Measurements from ENCODE around the gene PRKCZ. TPM values are rescaled to one million over a fixed set of nuclear protein-coding genes. Genes with fewer than 3 reads are reported as not detected.

The PRKCZ gene
- total and polyA plus RNA-seq, 9 of the 15 experiments (the other 6 are each of a cell fraction or from before 2014, with no cell fraction given), result 0.07 to 3.1 (median 1.3) TPM

GRCh38 chr1:2095981-2096736 lies 45.9 kb downstream of the PRKCZ start:
- FAIRE-seq, result no peak
- Histone ChIP-seq H3K4me3 (no peak overlapping the region), H3K9me3 (replicated peaks; ENCODE audit: control insufficient read depth, insufficient read depth, low read depth, low read length) (no peaks in the 10 kb centered on the region; the same call in 1 of the 2 replicates), H3K79me2 (ENCODE audit: control insufficient read depth, insufficient read depth, low read length) (no peaks in the 10 kb centered on the region), H3K36me3 (ENCODE audit: control insufficient read depth, insufficient read depth, low read length) (no peaks in the 10 kb centered on the region), H3K4me1 (replicated peaks in 1 of 2; ENCODE audit: control insufficient read depth in 2 of 2, insufficient read depth in 2 of 2, low read length in 2 of 2) (peaks cover 0 to 33% of the 10 kb centered on the region in 2 experiments; a peak in 1 of 5 replicates), H3K9ac (ENCODE audit: insufficient read depth in 1 of 2, low read depth in 2 of 2, low read length in 2 of 2) (no peak overlapping the region), H3K27me3 (ENCODE audit: control insufficient read depth in 2 of 2, insufficient read depth in 2 of 2, low read length in 2 of 2) (peaks cover 32 to 80% of the 10 kb centered on the region in 2 experiments), H4K20me1 (replicated peaks; ENCODE audit: control insufficient read depth, insufficient read depth, low read length) (peaks cover 4% of the 10 kb centered on the region; the same call in 1 of the 2 replicates), H3K27ac (ENCODE audit: extremely low read depth, low read depth, low read length) (no peak overlapping the region), H3K9me1 (ENCODE audit: control insufficient read depth, insufficient read depth, low read length) (no peaks in the 10 kb centered on the region), H3K4me2 (ENCODE audit: insufficient read depth, low read length) (no peak overlapping the region), H2AFZ (ENCODE audit: low read depth, low read length) (no peak overlapping the region)
- ATAC-seq, result no peak
- CTCF ChIA-PET (ENCODE audit: low intra/inter-chr PET ratio), result no interaction called here
- intact Hi-C loops (cut with micrococcal nuclease) (no loop called here), in situ Hi-C loops (cut with MboI) (no loop called here)
- POLR2A ChIA-PET, result interaction anchor here (0.9 to 1.5 kb wide), 2 partner anchors 12 to 18 kb away, joined by 3 to 5 read pairs; no protein-coding TSS in a partner anchor
- no TSS peak for BruUV-seq (replicated peaks)
- DNase-seq (ENCODE audit: extremely low read depth in 1 of 4, low spot score in 3 of 4), result no peak
- 17% methylated on average over 32 of the region's 34 CpGs for WGBS (ENCODE audit: insufficient coverage, low coverage, missing lambda C conversion rate)
- TF ChIP-seq PCBP1 (IDR thresholded peaks at IDR 0.05; ENCODE audit: low read depth, low read length, poor library complexity, severe bottlenecking), result peak; percentile 63
- TF ChIP-seq HCFC1 (IDR thresholded peaks at IDR 0.05; ENCODE audit: low read depth, low read length), result no peak
